Keratinocyte (primary cell): Measurements from ENCODE around the gene TBC1D9B.

ENCODE experiments used
- CTCF ChIP-seq, 3 experiments: IDR thresholded peaks in 1 of 3; conservative IDR thresholded peaks in 1 of 3; optimal IDR thresholded peaks in 1 of 3; 2 replicates in 2 of 3; 3 replicates in 1 of 3; pipeline versions ENCODE3 to v1.5.1; 2011; ENCODE audit warnings: low read length in 3 of 3, mild to moderate bottlenecking in 3 of 3, moderate library complexity in 2 of 3, control low read depth in 1 of 3, inconsistent platforms in 1 of 3; ENCODE audit not compliant: insufficient read depth in 2 of 3; ENCODE audit errors: extremely low read depth in 1 of 3
- EZH2 ChIP-seq: IDR thresholded peaks from one replicate; pipeline ENCODE4 v1.6.1; 2012; ENCODE audit warnings: inconsistent platforms, mild to moderate bottlenecking, low read length, moderate library complexity

- TF ChIP-seq EZH2 (no peak), CTCF (optimal IDR thresholded peaks at IDR 0.05 in 1 of 3, IDR thresholded peaks at IDR 0.05 in 1 of 3, conservative IDR thresholded peaks at IDR 0.05 in 1 of 3; ENCODE audit: extremely low read depth in 1 of 3, insufficient read depth in 2 of 3, low read length in 3 of 3) (no peak)
These were observed 12.5 kb upstream of the TBC1D9B start for GRCh38 chr5:179920175-179920574.
